IMR-90 (cell line): ENCODE data around the gene TRIM44.
"Not testable (repeated sequence)": the region's sequence is repeated elsewhere in the genome, so short reads cannot be mapped to it uniquely, and the experiment has no call there.

Experiments used
- CEBPB ChIP-seq: IDR thresholded peaks from 2 replicates; pipeline ENCODE4 v1.6.1; 2012; ENCODE audit warnings: low read depth, low read length, improper control_type of control experiment
- CHD1 ChIP-seq: IDR thresholded peaks from 2 replicates; pipeline ENCODE4 v1.6.1; 2012; ENCODE audit warnings: low read depth, low read length, improper control_type of control experiment
- CTCF ChIP-seq: conservative IDR thresholded peaks from 2 replicates; pipeline ENCODE4 v1.5.1; 2012; ENCODE audit warnings: mild to moderate bottlenecking, low read depth, low read length, improper control_type of control experiment
- MAFK ChIP-seq: IDR thresholded peaks from 2 replicates; pipeline ENCODE4 v1.6.1; 2012; ENCODE audit warnings: low read depth, low read length, improper control_type of control experiment
- MAZ ChIP-seq: IDR thresholded peaks from 2 replicates; pipeline ENCODE4 v1.6.1; 2012; ENCODE audit warnings: low read depth, mild to moderate bottlenecking, low read length, improper control_type of control experiment, moderate library complexity, borderline replicate concordance
- MXI1 ChIP-seq: IDR thresholded peaks from 2 replicates; pipeline ENCODE4 v1.6.1; 2012; ENCODE audit warnings: low read depth, mild to moderate bottlenecking, low read length, moderate library complexity, borderline replicate concordance
- POLR2A ChIP-seq: IDR thresholded peaks from 2 replicates; pipeline ENCODE4 v1.6.1; 2012; ENCODE audit warnings: mild to moderate bottlenecking, low read depth, low read length
- RAD21 ChIP-seq: IDR thresholded peaks from 2 replicates; pipeline ENCODE4 v1.6.1; 2012; ENCODE audit warnings: low read length, improper control_type of control experiment
- RFX5 ChIP-seq: IDR thresholded peaks from 2 replicates; pipeline ENCODE4 v1.8.0; 2012; ENCODE audit warnings: low read depth, mild to moderate bottlenecking, low read length, moderate library complexity
- SMC3 ChIP-seq: fragments of 150-350 bp; IDR thresholded peaks from 2 replicates; pipeline ENCODE4 v1.6.1; 2016; ENCODE audit warnings: low read depth, mild to moderate bottlenecking, antibody characterized with exemption, low read length, moderate library complexity
- TF ChIP-seq, protein P1 (sequence below): fragments of 150-350 bp; IDR thresholded peaks from 2 replicates; pipeline ENCODE4 v1.6.1; 2016; ENCODE audit warnings: low read depth, mild to moderate bottlenecking, low read length, moderate library complexity, borderline replicate concordance
- TF ChIP-seq, protein P2 (sequence below): fragments of 150-350 bp; IDR thresholded peaks from 2 replicates; pipeline ENCODE4 v1.6.1; 2017; ENCODE audit warnings: mild to moderate bottlenecking, antibody characterized with exemption, low read length, low read depth

GRCh38 chr11:35753573-35753972 is 91.0 kb downstream of the TRIM44 start:
- not testable (repeated sequence) for TF ChIP-seq CTCF, RFX5, POLR2A, RAD21, MAFK, CEBPB, MAZ, MXI1, SMC3, CHD1
- TF ChIP-seq, protein P1, sequence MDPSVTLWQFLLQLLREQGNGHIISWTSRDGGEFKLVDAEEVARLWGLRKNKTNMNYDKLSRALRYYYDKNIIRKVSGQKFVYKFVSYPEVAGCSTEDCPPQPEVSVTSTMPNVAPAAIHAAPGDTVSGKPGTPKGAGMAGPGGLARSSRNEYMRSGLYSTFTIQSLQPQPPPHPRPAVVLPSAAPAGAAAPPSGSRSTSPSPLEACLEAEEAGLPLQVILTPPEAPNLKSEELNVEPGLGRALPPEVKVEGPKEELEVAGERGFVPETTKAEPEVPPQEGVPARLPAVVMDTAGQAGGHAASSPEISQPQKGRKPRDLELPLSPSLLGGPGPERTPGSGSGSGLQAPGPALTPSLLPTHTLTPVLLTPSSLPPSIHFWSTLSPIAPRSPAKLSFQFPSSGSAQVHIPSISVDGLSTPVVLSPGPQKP: not testable (repeated sequence)
- TF ChIP-seq, protein P2, sequence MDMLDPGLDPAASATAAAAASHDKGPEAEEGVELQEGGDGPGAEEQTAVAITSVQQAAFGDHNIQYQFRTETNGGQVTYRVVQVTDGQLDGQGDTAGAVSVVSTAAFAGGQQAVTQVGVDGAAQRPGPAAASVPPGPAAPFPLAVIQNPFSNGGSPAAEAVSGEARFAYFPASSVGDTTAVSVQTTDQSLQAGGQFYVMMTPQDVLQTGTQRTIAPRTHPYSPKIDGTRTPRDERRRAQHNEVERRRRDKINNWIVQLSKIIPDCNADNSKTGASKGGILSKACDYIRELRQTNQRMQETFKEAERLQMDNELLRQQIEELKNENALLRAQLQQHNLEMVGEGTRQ: not testable (repeated sequence)
